SKM-1 (cell line): ENCODE data around the gene PTGDR2.

ENCODE experiments used
- DNase-seq: peaks from one replicate; lab custom pipeline; 2025; ENCODE audit not compliant: unreplicated experiment; lab: John Stamatoyannopoulos, UW

PTGDR2 gene

DNA sequence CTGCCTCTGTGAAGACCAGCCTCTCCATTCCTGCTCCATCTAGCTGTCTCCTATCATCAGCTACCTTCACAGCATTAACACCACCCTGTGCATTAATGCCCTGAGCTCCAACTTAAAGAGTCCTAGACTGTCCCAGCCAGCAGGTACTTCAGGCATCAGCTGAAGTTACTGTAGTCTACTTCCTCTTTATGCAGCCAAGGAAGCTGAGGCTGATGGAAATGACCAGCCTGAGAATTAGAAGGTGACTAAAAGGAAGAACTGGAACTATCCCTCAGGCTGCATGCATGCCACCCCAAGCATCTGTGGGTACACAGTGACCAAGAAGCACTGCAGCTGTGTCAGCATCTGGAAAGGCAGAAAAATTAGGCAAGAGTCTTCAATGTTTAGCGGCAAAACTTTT, 42.4 kb downstream of the PTGDR2 start:
- peak; percentile 12 for DNase-seq

DNA sequence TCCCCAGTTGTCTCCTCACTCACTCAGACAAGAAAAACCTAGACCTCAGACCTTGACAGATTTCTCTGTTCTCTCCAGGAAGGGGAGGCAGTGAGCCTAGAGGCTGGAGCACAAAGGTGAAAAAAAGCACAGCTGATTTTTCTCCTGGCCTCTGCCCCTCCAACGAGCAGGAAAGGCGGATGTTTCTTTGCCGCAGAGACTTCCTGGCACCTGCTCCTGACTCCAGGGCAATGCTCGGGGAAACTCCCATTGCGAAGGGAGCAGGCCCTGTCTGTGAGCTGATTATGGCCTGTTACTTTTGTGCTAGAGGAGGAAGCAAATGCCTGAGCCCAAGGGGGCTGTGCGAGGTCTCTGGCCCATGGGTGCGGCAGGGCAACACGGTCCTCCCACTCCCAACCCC, 45.2 kb downstream of the PTGDR2 start:
- DNase-seq = no peak

- no peak for DNase-seq
Measured at GRCh38 chr11:60810151-60810550, 45.6 kb downstream of the PTGDR2 start.

GRCh38 chr11:60809691-60810090, 46.1 kb downstream of the PTGDR2 start:
- DNase-seq = no peak

DNA sequence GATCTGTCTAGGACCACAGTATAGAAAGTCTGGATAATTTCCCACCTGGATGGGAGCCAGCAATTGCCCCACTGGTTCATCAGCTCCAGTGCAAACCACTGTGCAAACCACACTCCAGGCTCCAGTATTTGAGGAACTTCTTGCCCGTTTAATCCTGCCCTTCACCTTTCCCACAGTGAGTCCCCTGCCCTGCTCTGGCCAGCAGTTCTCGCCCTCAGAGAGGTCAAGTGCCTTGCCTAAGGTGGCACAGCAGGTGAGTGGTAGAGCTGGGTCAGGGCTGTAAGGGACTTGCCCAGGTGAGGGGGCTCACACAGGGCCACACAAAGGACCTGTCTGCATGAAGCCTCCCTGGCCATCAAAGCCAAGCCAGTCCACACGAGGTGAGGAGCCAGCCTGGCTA, 46.5 kb downstream of the PTGDR2 start:
- peak; percentile 11 for DNase-seq

DNA sequence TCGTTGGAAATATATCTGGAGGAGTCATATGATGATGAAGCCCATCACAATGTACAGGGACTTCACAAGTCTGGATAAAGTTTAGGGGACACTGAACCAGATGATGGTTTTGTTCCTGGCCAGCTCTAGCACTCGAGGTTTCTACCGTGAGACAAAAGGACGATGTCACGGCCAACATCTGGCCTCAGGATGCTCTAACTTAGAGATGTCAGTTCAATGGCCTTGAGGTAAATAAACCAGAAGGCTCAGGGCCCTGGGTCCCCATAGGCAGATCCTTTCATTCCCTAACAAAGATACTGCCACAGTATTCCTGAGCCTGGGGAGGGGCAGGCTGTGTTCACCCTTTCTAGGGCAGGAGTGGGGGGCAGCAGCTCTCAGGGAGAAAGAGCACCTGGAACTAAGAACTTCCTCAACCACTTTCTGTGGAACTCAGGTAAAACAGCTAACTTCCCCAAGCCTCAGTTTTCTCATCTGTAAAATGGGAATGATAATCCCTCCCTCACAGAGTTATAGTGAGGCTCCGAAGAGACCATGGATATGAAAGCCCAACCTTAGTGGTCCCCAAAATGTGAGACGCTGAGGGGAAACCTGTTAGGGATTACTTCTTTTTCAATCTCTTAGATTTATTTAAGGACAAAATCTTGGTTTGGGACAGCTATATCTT, 52.3 kb downstream of the PTGDR2 start:
- DNase-seq = no peak

- DNase-seq = no peak
Measured at GRCh38 chr11:60801194-60801593, 54.6 kb downstream of the PTGDR2 start.
